22Rv1 (cell line): ENCODE measurements around the gene C1orf167.

Experiments
- ZFX ChIP-seq: fragments of 450-650 bp; IDR thresholded peaks from 2 replicates; pipeline ENCODE4 v1.6.1; 2017; ENCODE audit warnings: antibody characterized with exemption, borderline replicate concordance
- TF ChIP-seq, protein P1 (sequence below): fragments of 450-650 bp; IDR thresholded peaks from 2 replicates; pipeline ENCODE4 v1.5.1; 2017; ENCODE audit warnings: mild to moderate bottlenecking

DNA sequence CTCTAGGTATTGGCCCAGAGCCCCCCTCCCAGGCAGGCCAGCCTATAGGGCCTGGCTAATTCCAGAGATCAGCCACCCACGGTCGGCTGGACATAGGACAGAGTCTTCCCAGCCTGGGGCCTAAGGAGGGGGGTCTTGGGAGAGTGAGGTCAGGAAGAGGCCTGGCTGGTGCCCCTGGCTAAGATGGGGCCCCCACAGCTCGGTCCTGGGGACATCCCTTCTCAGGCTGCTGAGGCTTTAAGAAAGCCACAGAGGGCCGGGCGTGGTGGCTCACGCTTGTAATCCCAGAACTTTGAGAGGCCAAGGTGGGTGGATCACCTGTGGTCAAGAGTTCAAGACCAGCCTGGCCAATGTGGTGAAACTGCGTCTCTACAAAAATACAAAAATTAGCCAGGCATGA lies 2.5 kb downstream of the C1orf167 start:
- TF ChIP-seq, protein P1, sequence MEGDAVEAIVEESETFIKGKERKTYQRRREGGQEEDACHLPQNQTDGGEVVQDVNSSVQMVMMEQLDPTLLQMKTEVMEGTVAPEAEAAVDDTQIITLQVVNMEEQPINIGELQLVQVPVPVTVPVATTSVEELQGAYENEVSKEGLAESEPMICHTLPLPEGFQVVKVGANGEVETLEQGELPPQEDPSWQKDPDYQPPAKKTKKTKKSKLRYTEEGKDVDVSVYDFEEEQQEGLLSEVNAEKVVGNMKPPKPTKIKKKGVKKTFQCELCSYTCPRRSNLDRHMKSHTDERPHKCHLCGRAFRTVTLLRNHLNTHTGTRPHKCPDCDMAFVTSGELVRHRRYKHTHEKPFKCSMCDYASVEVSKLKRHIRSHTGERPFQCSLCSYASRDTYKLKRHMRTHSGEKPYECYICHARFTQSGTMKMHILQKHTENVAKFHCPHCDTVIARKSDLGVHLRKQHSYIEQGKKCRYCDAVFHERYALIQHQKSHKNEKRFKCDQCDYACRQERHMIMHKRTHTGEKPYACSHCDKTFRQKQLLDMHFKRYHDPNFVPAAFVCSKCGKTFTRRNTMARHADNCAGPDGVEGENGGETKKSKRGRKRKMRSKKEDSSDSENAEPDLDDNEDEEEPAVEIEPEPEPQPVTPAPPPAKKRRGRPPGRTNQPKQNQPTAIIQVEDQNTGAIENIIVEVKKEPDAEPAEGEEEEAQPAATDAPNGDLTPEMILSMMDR = no peak
- no peak for TF ChIP-seq ZFX
